GM12891 (cell line): Measurements from ENCODE around the gene KCNMA1.

Experiments used
- POLR2A ChIP-seq: IDR thresholded peaks from 2 replicates; pipeline ENCODE4 v1.6.1; 2011; ENCODE audit warnings: low read depth, low read length, control low read depth
- POLR2AphosphoS5 ChIP-seq: IDR thresholded peaks from 2 replicates; pipeline ENCODE4 v1.6.1; 2011; ENCODE audit warnings: low read depth, low read length, control low read depth
- POU2F2 ChIP-seq: IDR thresholded peaks from 2 replicates; pipeline ENCODE4 v1.6.1; 2011; ENCODE audit warnings: low read depth, mild to moderate bottlenecking, control low read depth, low read length, moderate library complexity
- SPI1 ChIP-seq: IDR thresholded peaks from 2 replicates; pipeline ENCODE4 v1.6.1; 2011; ENCODE audit warnings: low read depth, low read length, control low read depth
- TAF1 ChIP-seq: IDR thresholded peaks from 2 replicates; pipeline ENCODE4 v1.6.1; 2011; ENCODE audit warnings: low read depth, low read length, control low read depth

- no peak for TF ChIP-seq POLR2A
- no peak for TF ChIP-seq TAF1
- TF ChIP-seq POLR2AphosphoS5, result no peak
- TF ChIP-seq SPI1, result no peak
- TF ChIP-seq POU2F2, result no peak
These were observed 216.0 kb downstream of the KCNMA1 start for GRCh38 chr10:77421591-77421990.
